Activated naive CD4-positive, alpha-beta T cell treated with anti-CD3 and anti-CD28 coated beads, Interleukin-2, amount 50 U/mL, for 24 hours (primary cell): ENCODE data around the gene RNF25.

Source experiments
- H3K27ac Mint-ChIP-seq: one replicate; pipeline ENCODE4 v1.8.0; 2021; ENCODE audit warnings: mild to moderate bottlenecking, mixed read lengths
- H3K27me3 Mint-ChIP-seq: one replicate; pipeline ENCODE4 v1.8.0; 2021; ENCODE audit warnings: mixed read lengths
- H3K36me3 Mint-ChIP-seq: one replicate; pipeline ENCODE4 v1.8.0; 2021; ENCODE audit warnings: mixed read lengths
- H3K4me1 Mint-ChIP-seq: one replicate; pipeline ENCODE4 v1.8.0; 2021; ENCODE audit warnings: mixed read lengths
- H3K4me3 Mint-ChIP-seq: one replicate; pipeline ENCODE4 v1.8.0; 2021; ENCODE audit warnings: mild to moderate bottlenecking, mixed read lengths
- H3K9me3 Mint-ChIP-seq: one replicate; pipeline ENCODE4 v1.8.0; 2021; ENCODE audit warnings: mixed read lengths

The RNF25 gene

GRCh38 chr2:218655751-218656150 lies 16.1 kb downstream of the RNF25 start:
- H3K4me1 Mint-ChIP-seq = peaks cover 35% of the 10 kb centered on the region
- H3K27ac Mint-ChIP-seq = no peak overlapping the region
- H3K27me3 Mint-ChIP-seq = no peaks in the 10 kb centered on the region
- H3K36me3 Mint-ChIP-seq = peaks cover 10% of the 10 kb centered on the region
- H3K4me3 Mint-ChIP-seq = no peak overlapping the region
- no peaks in the 10 kb centered on the region for H3K9me3 Mint-ChIP-seq

- H3K36me3 Mint-ChIP-seq = peaks cover 13% of the 10 kb centered on the region
- H3K4me3 Mint-ChIP-seq = no peak overlapping the region
- no peaks in the 10 kb centered on the region for H3K27me3 Mint-ChIP-seq
- H3K4me1 Mint-ChIP-seq = peaks cover 5% of the 10 kb centered on the region
- H3K27ac Mint-ChIP-seq = no peak overlapping the region
- no peaks in the 10 kb centered on the region for H3K9me3 Mint-ChIP-seq
Observed at GRCh38 chr2:218648787-218649100, 23.1 kb downstream of the RNF25 start.

- H3K27ac Mint-ChIP-seq = no peak overlapping the region
Observed at GRCh38 chr2:218648088-218648786, 23.6 kb downstream of the RNF25 start.

GRCh38 chr2:218645126-218645525 lies 26.7 kb downstream of the RNF25 start:
- H3K4me1 Mint-ChIP-seq = peaks cover 5% of the 10 kb centered on the region
- H3K27ac Mint-ChIP-seq = no peak overlapping the region
- no peaks in the 10 kb centered on the region for H3K9me3 Mint-ChIP-seq
- H3K36me3 Mint-ChIP-seq = peaks cover 12% of the 10 kb centered on the region
- no peaks in the 10 kb centered on the region for H3K27me3 Mint-ChIP-seq
- no peak overlapping the region for H3K4me3 Mint-ChIP-seq

More at GRCh38 chr2:218648088-218648786, 23.6 kb downstream of the RNF25 start:
- Mint-ChIP-seq H3K9me3 (no peaks in the 10 kb centered on the region), H3K27me3 (no peaks in the 10 kb centered on the region), H3K36me3 (peaks cover 13% of the 10 kb centered on the region), H3K4me3 (no peak overlapping the region), H3K4me1 (peaks cover 5% of the 10 kb centered on the region)

GRCh38 chr2:218644721-218645120 lies 27.1 kb downstream of the RNF25 start:
- H3K36me3 Mint-ChIP-seq = peaks cover 12% of the 10 kb centered on the region
- no peaks in the 10 kb centered on the region for H3K27me3 Mint-ChIP-seq
- H3K9me3 Mint-ChIP-seq = no peaks in the 10 kb centered on the region
- H3K4me3 Mint-ChIP-seq = no peak overlapping the region
- no peak overlapping the region for H3K27ac Mint-ChIP-seq
- peaks cover 5% of the 10 kb centered on the region for H3K4me1 Mint-ChIP-seq

- H3K27me3 Mint-ChIP-seq = no peaks in the 10 kb centered on the region
- no peak overlapping the region for H3K27ac Mint-ChIP-seq
- peaks cover 5% of the 10 kb centered on the region for H3K4me1 Mint-ChIP-seq
- H3K4me3 Mint-ChIP-seq = no peak overlapping the region
- H3K9me3 Mint-ChIP-seq = no peaks in the 10 kb centered on the region
- H3K36me3 Mint-ChIP-seq = peaks cover 12% of the 10 kb centered on the region
Observed at GRCh38 chr2:218643751-218644310, 28.0 kb downstream of the RNF25 start.

GRCh38 chr2:218642786-218643185 lies 29.0 kb downstream of the RNF25 start:
- no peaks in the 10 kb centered on the region for H3K9me3 Mint-ChIP-seq
- H3K4me3 Mint-ChIP-seq = no peak overlapping the region
- H3K27me3 Mint-ChIP-seq = no peaks in the 10 kb centered on the region
- H3K4me1 Mint-ChIP-seq = no peaks in the 10 kb centered on the region
- peaks cover 12% of the 10 kb centered on the region for H3K36me3 Mint-ChIP-seq
- no peak overlapping the region for H3K27ac Mint-ChIP-seq

- Mint-ChIP-seq H3K27ac (no peak overlapping the region), H3K4me3 (no peak overlapping the region), H3K27me3 (no peaks in the 10 kb centered on the region), H3K36me3 (peaks cover 9% of the 10 kb centered on the region), H3K4me1 (no peaks in the 10 kb centered on the region), H3K9me3 (no peaks in the 10 kb centered on the region)
Observed at GRCh38 chr2:218642121-218642656, 29.6 kb downstream of the RNF25 start.

GRCh38 chr2:218638372-218638771 lies 33.4 kb downstream of the RNF25 start:
- H3K36me3 Mint-ChIP-seq = peaks cover 10% of the 10 kb centered on the region
- H3K27ac Mint-ChIP-seq = no peak overlapping the region
- no peaks in the 10 kb centered on the region for H3K4me1 Mint-ChIP-seq
- no peaks in the 10 kb centered on the region for H3K27me3 Mint-ChIP-seq
- H3K9me3 Mint-ChIP-seq = no peaks in the 10 kb centered on the region
- H3K4me3 Mint-ChIP-seq = no peak overlapping the region

GRCh38 chr2:218635719-218636118 lies 36.1 kb downstream of the RNF25 start:
- Mint-ChIP-seq H3K4me3 (no peak overlapping the region), H3K9me3 (no peaks in the 10 kb centered on the region), H3K36me3 (peaks cover 10% of the 10 kb centered on the region), H3K4me1 (no peaks in the 10 kb centered on the region), H3K27ac (no peak overlapping the region), H3K27me3 (no peaks in the 10 kb centered on the region)

- no peaks in the 10 kb centered on the region for H3K4me1 Mint-ChIP-seq
- H3K27ac Mint-ChIP-seq = no peak overlapping the region
- no peaks in the 10 kb centered on the region for H3K9me3 Mint-ChIP-seq
- H3K27me3 Mint-ChIP-seq = no peaks in the 10 kb centered on the region
- no peak overlapping the region for H3K4me3 Mint-ChIP-seq
- H3K36me3 Mint-ChIP-seq = peaks cover 5% of the 10 kb centered on the region
Observed at GRCh38 chr2:218631837-218632236, 40.0 kb downstream of the RNF25 start.

GRCh38 chr2:218627939-218628338 lies 43.9 kb downstream of the RNF25 start:
- H3K27ac Mint-ChIP-seq = no peak overlapping the region
- no peaks in the 10 kb centered on the region for H3K4me1 Mint-ChIP-seq
- H3K9me3 Mint-ChIP-seq = no peaks in the 10 kb centered on the region
- H3K36me3 Mint-ChIP-seq = no peaks in the 10 kb centered on the region
- H3K4me3 Mint-ChIP-seq = no peak overlapping the region
- H3K27me3 Mint-ChIP-seq = no peaks in the 10 kb centered on the region

GRCh38 chr2:218626369-218626768 lies 45.4 kb downstream of the RNF25 start:
- no peaks in the 10 kb centered on the region for H3K9me3 Mint-ChIP-seq
- no peak overlapping the region for H3K4me3 Mint-ChIP-seq
- H3K4me1 Mint-ChIP-seq = no peaks in the 10 kb centered on the region
- H3K27me3 Mint-ChIP-seq = no peaks in the 10 kb centered on the region
- H3K36me3 Mint-ChIP-seq = no peaks in the 10 kb centered on the region
- H3K27ac Mint-ChIP-seq = no peak overlapping the region

- H3K27ac Mint-ChIP-seq = no peak overlapping the region
- no peak overlapping the region for H3K4me3 Mint-ChIP-seq
- H3K36me3 Mint-ChIP-seq = no peaks in the 10 kb centered on the region
- H3K4me1 Mint-ChIP-seq = no peaks in the 10 kb centered on the region
- no peaks in the 10 kb centered on the region for H3K9me3 Mint-ChIP-seq
- no peaks in the 10 kb centered on the region for H3K27me3 Mint-ChIP-seq
Observed at GRCh38 chr2:218623366-218623705, 48.5 kb downstream of the RNF25 start.

- Mint-ChIP-seq H3K4me3 (no peak overlapping the region), H3K36me3 (no peaks in the 10 kb centered on the region), H3K9me3 (no peaks in the 10 kb centered on the region)
Observed at GRCh38 chr2:218622606-218623365, 49.0 kb downstream of the RNF25 start.

GRCh38 chr2:218621007-218621406 lies 50.8 kb downstream of the RNF25 start:
- no peaks in the 10 kb centered on the region for H3K36me3 Mint-ChIP-seq
- no peaks in the 10 kb centered on the region for H3K4me1 Mint-ChIP-seq
- no peaks in the 10 kb centered on the region for H3K9me3 Mint-ChIP-seq
- H3K27ac Mint-ChIP-seq = no peak overlapping the region
- no peaks in the 10 kb centered on the region for H3K27me3 Mint-ChIP-seq
- H3K4me3 Mint-ChIP-seq = no peak overlapping the region

More at GRCh38 chr2:218622606-218623365, 49.0 kb downstream of the RNF25 start:
- Mint-ChIP-seq H3K4me1 (no peaks in the 10 kb centered on the region), H3K27ac (no peak overlapping the region), H3K27me3 (no peaks in the 10 kb centered on the region)
